BLaER1 treated with 17β-estradiol and CSF1 and Interleukin-3, amounts not matched to agents 10 nM and 100 nM (cell line): ENCODE data around the gene CYB5R3.

Source experiments
- H3K27ac ChIP-seq, 11 experiments: shearing (Covaris generic); formaldehyde crosslinking; 2 replicates each; pipeline ENCODE4 v1.8.1; 2022
- H3K27me3 ChIP-seq, 11 experiments: shearing (Covaris generic); formaldehyde crosslinking; 2 replicates each; pipeline ENCODE4 v1.8.1; 2022
- H3K36me3 ChIP-seq, 11 experiments: shearing (Covaris generic); formaldehyde crosslinking; 2 replicates each; pipeline ENCODE4 v1.8.1; 2022
- H3K4me1 ChIP-seq, 10 experiments: shearing (Covaris generic); formaldehyde crosslinking; 2 replicates each; pipeline ENCODE4 v1.8.1; 2022
- H3K4me2 ChIP-seq, 11 experiments: shearing (Covaris generic); formaldehyde crosslinking; 2 replicates each; pipeline ENCODE4 v1.8.1; 2022
- H3K4me3 ChIP-seq, 10 experiments: shearing (Covaris generic); formaldehyde crosslinking; 2 replicates each; pipeline ENCODE4 v1.8.1; 2022
- H3K9ac ChIP-seq, 11 experiments: shearing (Covaris generic); formaldehyde crosslinking; 2 replicates each; pipeline ENCODE4 v1.8.1; 2022
- H3K9me3 ChIP-seq, 11 experiments: shearing (Covaris generic); formaldehyde crosslinking; replicated peaks in 1 of 11; 2 replicates each; pipeline ENCODE4 v1.8.1; 2022
- H4K20me1 ChIP-seq, 11 experiments: shearing (Covaris generic); formaldehyde crosslinking; 2 replicates each; pipeline ENCODE4 v1.8.1; 2022
- Cebpa-rat ChIP-seq, 11 experiments: shearing (Covaris generic); IDR thresholded peaks; 2 replicates each; pipeline ENCODE4 v1.8.1; 2022

CYB5R3 gene

DNA sequence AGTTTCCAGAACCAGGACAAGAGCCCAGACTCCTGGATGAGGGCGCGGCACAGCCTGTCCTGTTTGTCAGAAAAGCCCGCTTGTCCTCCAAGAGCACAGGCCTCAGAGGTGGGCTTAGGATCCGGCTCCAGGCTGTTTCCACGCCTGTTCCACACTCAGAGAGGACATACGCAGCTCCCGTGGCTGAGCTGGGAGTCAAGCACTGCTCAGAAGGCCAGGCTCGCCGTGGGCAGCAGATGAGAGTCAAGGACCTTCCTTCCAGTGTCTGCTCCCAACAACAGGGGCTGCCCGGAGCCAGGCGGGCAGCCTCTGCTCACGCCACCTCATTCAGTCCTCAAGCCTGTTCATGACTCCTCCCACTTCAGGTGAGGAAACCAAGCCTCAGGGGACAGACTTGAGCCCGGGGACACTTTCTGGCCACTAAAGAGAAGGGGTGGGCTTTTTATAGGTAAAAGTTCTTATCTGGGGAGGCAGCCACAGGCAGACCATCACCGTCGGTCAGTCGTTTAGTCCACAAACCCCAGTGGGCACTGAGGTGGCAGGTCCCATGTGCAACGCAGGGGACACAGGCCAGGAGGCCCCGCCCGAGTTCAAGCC, 3.8 kb downstream of the CYB5R3 start:
- Histone ChIP-seq H4K20me1 (peaks cover 68 to 84% (median 80%) of the 10 kb centered on the region in 11 experiments; a peak in 21 of 22 replicates), H3K27me3 (no peaks in the 10 kb centered on the region), H3K36me3 (no peaks in the 10 kb centered on the region), H3K9ac (peak overlapping the region; percentile 32 to 93 (median 70); a peak in 20 of 22 replicates), H3K4me2 (peak overlapping the region; percentile 86 to 99 (median 96)), H3K4me3 (peak overlapping the region in 2 of 10 experiments; percentile 37 to 38; a peak in 1 of 20 replicates), H3K9me3 (no peaks in the 10 kb centered on the region), H3K27ac (peak overlapping the region in 8 of 11 experiments; percentile 2 to 66 (median 48); a peak in 12 of 22 replicates), H3K4me1 (peaks cover 71 to 85% (median 79%) of the 10 kb centered on the region in 10 experiments)
- no peak for TF ChIP-seq Cebpa-rat (IDR thresholded peaks at IDR 0.05)

DNA sequence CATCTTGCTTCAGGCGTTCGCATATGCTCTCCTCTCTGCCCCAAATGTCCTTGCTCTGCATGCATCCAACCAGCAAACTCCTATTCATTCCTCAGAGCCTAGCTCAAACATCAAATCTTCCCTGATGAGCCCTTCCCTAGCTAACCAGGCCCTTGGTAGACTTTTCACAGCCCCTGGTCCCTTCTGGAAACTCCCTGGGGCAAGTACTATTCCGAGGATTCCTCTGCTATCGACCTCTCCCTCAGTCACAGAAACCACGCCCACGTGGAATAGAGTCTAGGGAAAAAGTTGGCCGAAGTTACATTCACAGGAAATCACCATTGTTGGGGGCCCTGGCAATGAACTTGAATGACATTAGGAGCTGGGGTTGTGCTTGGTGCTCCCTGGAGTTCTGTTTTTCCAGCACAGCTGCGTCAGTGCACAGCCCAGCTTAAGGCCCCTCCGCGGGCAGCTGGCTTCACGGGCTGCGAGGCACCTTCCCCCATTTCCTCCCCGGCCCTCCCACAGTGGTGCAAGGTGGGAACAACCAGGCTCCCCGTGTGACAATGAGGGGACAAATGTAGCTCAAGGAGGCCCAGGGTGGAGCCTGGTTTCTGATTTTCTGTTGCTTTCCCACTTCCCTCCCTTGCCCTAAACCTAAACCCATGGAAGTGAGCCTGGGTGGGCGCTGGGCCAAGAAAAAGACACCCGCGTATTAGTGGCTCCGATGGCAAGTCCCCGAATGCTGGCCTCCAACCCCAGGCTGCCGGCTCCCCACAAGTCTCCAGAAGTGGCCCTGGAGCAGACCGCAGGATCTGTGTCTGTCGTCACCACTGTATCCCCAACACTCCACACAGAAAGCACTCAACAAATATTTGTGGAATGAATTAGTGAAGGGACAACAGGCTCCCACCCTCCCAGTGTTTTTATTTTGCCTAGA, 4.5 kb downstream of the CYB5R3 start:
- Histone ChIP-seq H3K27ac (peak overlapping the region in 8 of 11 experiments; percentile 23 to 66 (median 48); a peak in 14 of 22 replicates), H3K36me3 (no peaks in the 10 kb centered on the region), H4K20me1 (peaks cover 69 to 92% (median 86%) of the 10 kb centered on the region in 11 experiments; a peak in 21 of 22 replicates), H3K4me3 (no peak overlapping the region), H3K27me3 (no peaks in the 10 kb centered on the region), H3K9ac (peak overlapping the region; percentile 14 to 93 (median 70); a peak in 18 of 22 replicates), H3K9me3 (no peaks in the 10 kb centered on the region), H3K4me1 (peaks cover 75 to 88% (median 84%) of the 10 kb centered on the region in 10 experiments), H3K4me2 (peak overlapping the region; percentile 86 to 99 (median 96))
- TF ChIP-seq Cebpa-rat (IDR thresholded peaks at IDR 0.05), result no peak

DNA sequence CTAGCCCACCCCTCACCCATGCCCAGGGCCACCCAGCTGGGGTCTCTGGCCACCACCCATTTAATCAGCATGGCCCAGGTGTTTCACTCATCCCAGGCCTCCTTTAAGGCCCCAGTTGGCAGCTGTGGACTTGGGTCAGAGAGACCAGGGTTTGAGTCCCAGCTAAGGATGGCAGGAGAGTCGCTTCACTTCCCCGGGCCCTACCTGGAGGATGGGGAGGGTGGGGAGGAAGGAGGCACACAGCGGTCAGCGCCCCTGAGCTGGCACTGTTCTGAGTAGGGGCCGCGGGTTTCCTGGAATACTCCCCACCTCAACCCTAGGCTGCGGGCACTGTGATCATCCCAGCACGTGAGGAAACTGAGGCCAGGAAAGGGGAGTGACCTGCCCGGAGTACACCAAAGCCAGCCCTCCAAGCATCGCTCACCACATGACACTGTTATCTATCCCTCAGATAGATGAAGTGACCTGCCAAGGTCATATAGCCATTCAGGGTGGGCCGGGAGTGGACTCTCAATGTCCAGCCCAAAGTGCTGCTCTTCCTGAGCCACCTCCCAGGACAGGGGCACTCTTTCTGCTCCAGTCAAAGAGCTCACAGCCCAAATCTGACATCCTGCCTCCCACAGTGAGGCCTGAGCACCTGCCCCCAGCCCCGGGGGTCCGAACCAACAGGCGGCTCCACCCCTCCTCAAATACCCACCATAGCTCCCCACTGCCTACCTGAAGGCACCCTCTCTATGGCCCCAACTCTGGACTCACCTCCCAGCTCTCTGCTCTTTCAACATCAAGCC, 5.4 kb downstream of the CYB5R3 start:
- Histone ChIP-seq H4K20me1 (peaks cover 69 to 100% (median 87%) of the 10 kb centered on the region in 11 experiments; a peak in 21 of 22 replicates), H3K27me3 (no peaks in the 10 kb centered on the region), H3K36me3 (no peaks in the 10 kb centered on the region), H3K9ac (peak overlapping the region in 7 of 11 experiments; percentile 8 to 90 (median 62); a peak in 6 of 22 replicates), H3K4me1 (peaks cover 77 to 95% (median 88%) of the 10 kb centered on the region in 10 experiments), H3K4me3 (no peak overlapping the region), H3K4me2 (peak overlapping the region; percentile 86 to 99 (median 96)), H3K27ac (peak overlapping the region in 4 of 11 experiments; percentile 26 to 59 (median 48); a peak in 7 of 22 replicates), H3K9me3 (no peaks in the 10 kb centered on the region)
- no peak for TF ChIP-seq Cebpa-rat (IDR thresholded peaks at IDR 0.05)

DNA sequence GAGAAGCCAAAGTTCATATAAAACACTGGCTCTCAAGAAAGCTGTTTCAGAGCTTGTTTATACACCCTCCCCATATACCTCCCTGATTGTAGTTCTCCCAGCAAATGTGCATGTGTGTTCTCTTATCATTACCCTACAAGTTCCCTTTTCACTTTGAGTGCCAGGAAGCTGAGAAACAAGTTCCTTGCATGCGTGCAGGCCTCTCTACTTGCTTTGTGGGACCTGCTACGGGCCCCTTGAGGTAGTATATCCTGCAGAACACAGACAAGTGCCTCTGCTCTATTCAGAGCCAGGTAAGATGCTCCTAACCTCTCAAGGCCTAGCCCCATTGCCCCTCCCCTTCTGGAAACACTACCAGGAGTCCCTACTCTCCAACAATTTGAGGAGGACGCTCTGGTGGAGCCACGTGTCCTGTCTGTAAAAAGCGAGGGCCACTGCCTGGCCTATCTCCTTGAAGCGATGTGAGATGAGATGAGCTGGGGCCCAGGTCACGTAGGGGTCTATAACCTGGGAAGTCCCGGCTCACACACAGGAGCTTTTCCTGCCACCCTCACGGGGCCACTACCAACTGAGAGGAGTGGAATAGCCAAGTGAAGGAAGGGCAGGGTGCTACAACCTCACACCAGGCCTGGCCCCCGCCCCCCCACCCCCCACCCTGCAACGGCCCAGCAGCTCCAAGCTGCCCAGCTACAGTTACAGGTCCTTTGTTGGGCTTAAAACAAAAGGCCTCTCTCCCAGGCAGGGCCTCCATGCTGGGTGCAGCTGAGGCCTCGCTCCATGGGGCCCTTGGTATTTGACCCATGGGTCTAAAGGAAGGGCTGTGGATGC, 6.2 kb downstream of the CYB5R3 start:
- H3K4me1 ChIP-seq, result peaks cover 71 to 88% (median 82%) of the 10 kb centered on the region in 10 experiments
- H3K27me3 ChIP-seq, result no peaks in the 10 kb centered on the region
- H3K9me3 ChIP-seq, result no peaks in the 10 kb centered on the region
- peak overlapping the region in 6 of 11 experiments; percentile 3 to 59 (median 31); a peak in 3 of 22 replicates for H3K27ac ChIP-seq
- H3K36me3 ChIP-seq, result no peaks in the 10 kb centered on the region
- H4K20me1 ChIP-seq, result peaks cover 63 to 99% (median 86%) of the 10 kb centered on the region in 11 experiments; a peak in 21 of 22 replicates
- H3K4me3 ChIP-seq, result no peak overlapping the region
- TF ChIP-seq Cebpa-rat (IDR thresholded peaks at IDR 0.05), result no peak
- peak overlapping the region in 6 of 11 experiments; percentile 8 to 53 (median 24); a peak in 6 of 22 replicates for H3K9ac ChIP-seq
- H3K4me2 ChIP-seq, result peak overlapping the region; percentile 86 to 99 (median 96); a peak in 20 of 22 replicates

DNA sequence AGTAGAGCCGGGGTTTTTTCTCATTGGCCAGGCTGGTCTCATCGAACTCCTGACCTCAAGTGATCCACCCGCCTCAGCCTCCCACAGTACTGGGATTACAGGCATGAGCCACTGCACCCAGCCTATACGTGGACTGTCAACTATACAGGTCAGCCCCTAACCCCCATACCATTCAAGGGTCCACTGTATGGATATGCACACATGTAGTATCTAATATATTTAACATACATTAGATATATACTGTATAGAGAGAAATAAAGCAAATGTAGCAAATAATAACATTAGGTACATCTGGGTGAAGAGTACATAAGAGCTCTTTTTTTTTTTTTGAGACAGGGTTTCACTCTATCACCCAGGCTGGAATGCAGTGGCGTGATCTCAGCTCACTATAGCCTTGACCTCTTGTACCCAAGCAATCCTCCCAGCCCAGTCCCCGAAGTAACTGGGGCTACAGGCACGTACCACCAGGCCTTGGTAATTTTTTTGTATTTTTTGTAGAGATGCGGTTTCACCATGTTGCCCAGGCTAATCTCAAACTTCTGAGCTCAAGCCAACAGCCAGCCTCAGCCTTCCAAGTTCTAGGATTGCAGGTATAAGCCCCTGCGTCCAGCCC, 7.3 kb downstream of the CYB5R3 start:
- Histone ChIP-seq H3K27me3 (no peaks in the 10 kb centered on the region), H3K4me1 (peaks cover 60 to 77% (median 70%) of the 10 kb centered on the region in 10 experiments), H3K9me3 (no peaks in the 10 kb centered on the region), H3K9ac (no peak overlapping the region), H3K36me3 (peaks cover 7 to 10% (median 9%) of the 10 kb centered on the region in 11 experiments; a peak in 18 of 22 replicates), H4K20me1 (peaks cover 62 to 98% (median 84%) of the 10 kb centered on the region in 11 experiments), H3K4me3 (no peak overlapping the region), H3K4me2 (peak overlapping the region in 4 of 11 experiments; percentile 90 to 96 (median 92); a peak in 3 of 22 replicates), H3K27ac (no peak overlapping the region)
- TF ChIP-seq Cebpa-rat (IDR thresholded peaks at IDR 0.05), result no peak

DNA sequence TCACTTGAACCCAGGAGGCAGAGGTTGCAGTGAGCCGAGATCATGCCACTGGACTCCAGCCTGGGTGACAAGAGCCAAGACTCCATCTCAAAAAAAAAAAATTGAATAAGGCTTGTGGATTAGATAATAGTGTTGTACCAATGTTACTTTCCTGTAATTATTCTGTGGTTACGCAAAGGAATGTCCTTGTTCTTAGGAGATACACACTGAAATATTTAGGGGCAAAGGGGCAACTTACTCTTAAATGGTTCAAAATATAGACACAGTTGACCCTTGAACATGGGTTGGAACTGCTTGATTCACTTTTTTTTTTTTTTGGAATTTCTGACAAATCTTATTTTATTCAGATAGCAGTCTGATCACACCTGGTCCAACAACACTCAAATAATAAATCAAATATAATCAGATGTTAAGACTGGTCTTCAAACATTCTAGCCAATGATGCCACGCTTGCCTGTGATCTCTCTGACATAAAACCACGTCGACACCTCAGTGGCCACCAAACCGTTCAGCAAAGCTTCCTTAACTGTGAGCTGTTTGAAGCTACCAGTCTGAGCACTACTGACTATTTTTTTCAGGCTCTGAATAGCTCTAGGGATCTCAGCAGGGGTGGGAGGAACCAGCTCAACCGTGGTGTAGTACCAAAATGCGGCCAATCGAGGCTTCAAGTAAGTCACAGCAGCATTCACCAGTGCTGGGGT, 9.5 kb downstream of the CYB5R3 start:
- Histone ChIP-seq H4K20me1 (peaks cover 47 to 91% (median 75%) of the 10 kb centered on the region in 11 experiments), H3K9ac (no peak overlapping the region), H3K9me3 (no peaks in the 10 kb centered on the region), H3K4me1 (peaks cover 37 to 65% (median 49%) of the 10 kb centered on the region in 10 experiments), H3K4me2 (peak overlapping the region; percentile 43 to 72 (median 56)), H3K4me3 (no peak overlapping the region), H3K36me3 (peaks cover 24 to 32% (median 28%) of the 10 kb centered on the region in 11 experiments), H3K27ac (no peak overlapping the region), H3K27me3 (no peaks in the 10 kb centered on the region)
- TF ChIP-seq Cebpa-rat (IDR thresholded peaks at IDR 0.05), result no peak

DNA sequence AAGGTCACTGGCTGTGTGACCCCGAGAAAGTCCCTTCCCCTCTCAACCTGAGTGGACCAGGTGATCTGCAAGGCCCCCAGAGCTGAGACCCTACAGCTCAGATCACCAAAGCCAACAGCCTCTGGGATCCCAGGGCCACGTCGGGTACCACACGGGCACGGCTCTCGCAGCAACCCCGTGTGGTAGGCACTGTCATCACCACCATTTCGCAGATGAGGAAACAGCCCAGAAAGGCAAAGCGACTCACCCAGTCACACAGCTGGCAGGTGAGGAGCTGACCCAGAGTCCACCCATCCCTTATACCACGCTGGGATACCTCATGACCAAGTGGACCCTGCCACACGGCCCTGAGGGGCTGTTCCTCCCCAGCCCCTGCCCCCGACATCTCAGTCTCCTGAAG, 11.6 kb downstream of the CYB5R3 start:
- peaks cover 38 to 50% (median 43%) of the 10 kb centered on the region in 11 experiments for H3K36me3 ChIP-seq
- H3K4me2 ChIP-seq, result no peak overlapping the region
- no peak overlapping the region for H3K27ac ChIP-seq
- no peak for TF ChIP-seq Cebpa-rat (IDR thresholded peaks at IDR 0.05)
- H4K20me1 ChIP-seq, result peaks cover 27 to 83% (median 62%) of the 10 kb centered on the region in 11 experiments
- H3K4me3 ChIP-seq, result no peak overlapping the region
- H3K9me3 ChIP-seq, result no peaks in the 10 kb centered on the region
- H3K27me3 ChIP-seq, result no peaks in the 10 kb centered on the region
- peaks cover 18 to 43% (median 28%) of the 10 kb centered on the region in 10 experiments for H3K4me1 ChIP-seq
- no peak overlapping the region for H3K9ac ChIP-seq
